Gastroesophageal sphincter (tissue), 4 donors: ENCODE data around the gene EPHB6. TPM values are rescaled to one million over a fixed set of nuclear protein-coding genes. Genes with fewer than 3 reads are reported as not detected.
A peak's percentile ranks its signal among the peaks of the same experiment; 100 is the strongest.

ENCODE experiments used
- ATAC-seq: fragments of 150-250 bp; one replicate; pipeline ENCODE4 v1.9.1; 2016; ENCODE audit warnings: mild to moderate bottlenecking, moderate library complexity
- H3K27ac ChIP-seq, 4 donors: fragments of 200-600 bp; sonication (generic) in 3 of 4; 1 replicate in 3 of 4; 2 replicates in 1 of 4; pipeline ENCODE4 v1.5.1; 2016 to 2019
- H3K27me3 ChIP-seq: fragments of 200-600 bp; sonication (generic); one replicate; pipeline ENCODE4 v1.5.1; 2019
- H3K36me3 ChIP-seq, 2 donors: fragments of 200-600 bp; sonication (generic); one replicate each; pipeline ENCODE4 v1.5.1; 2019; ENCODE audit warnings: control low read depth in 1 of 2
- H3K4me1 ChIP-seq, 3 donors: fragments of 200-600 bp; sonication (generic); 1 replicate in 2 of 3; 2 replicates in 1 of 3; pipeline ENCODE4 v1.5.1; 2016 to 2019; ENCODE audit warnings: control low read depth in 2 of 3
- H3K4me3 ChIP-seq, 2 donors: fragments of 200-600 bp; sonication (generic); one replicate each; pipeline ENCODE4 v1.5.1; 2019; ENCODE audit warnings: mild to moderate bottlenecking in 1 of 2, moderate library complexity in 1 of 2
- H3K9me3 ChIP-seq, 3 donors: fragments of 200-600 bp; sonication (generic); one replicate each; pipeline ENCODE4 v1.5.1; 2017 to 2019; ENCODE audit warnings: control low read depth in 2 of 3
- CTCF ChIP-seq, 4 experiments: fragments of 200-600 bp in 2 of 4; fragments of 450-650 bp in 2 of 4; sonication (generic) in 1 of 4; IDR thresholded peaks; one replicate each; pipeline ENCODE4 v1.5.1; 2017 to 2019; ENCODE audit warnings: antibody characterized with exemption in 4 of 4, mild to moderate bottlenecking in 2 of 4, moderate library complexity in 2 of 4
- EP300 ChIP-seq: sonication (generic); formaldehyde crosslinking; IDR thresholded peaks from one replicate; pipeline ENCODE4 v1.6.1; 2017; ENCODE audit warnings: antibody characterized with exemption, mild to moderate bottlenecking
- POLR2A ChIP-seq, 2 donors: fragments of 450-650 bp; IDR thresholded peaks; one replicate each; pipeline ENCODE4 v1.6.1; 2017; ENCODE audit warnings: antibody characterized with exemption in 2 of 2, mild to moderate bottlenecking in 2 of 2, moderate library complexity in 1 of 2
- POLR2AphosphoS5 ChIP-seq: sonication (generic); formaldehyde crosslinking; IDR thresholded peaks from one replicate; pipeline ENCODE4 v1.6.1; 2017; ENCODE audit warnings: antibody characterized with exemption
- WGBS, 2 donors: methylation state at CpG; one replicate each; pipeline ENCODE4 v1.1.5; 2018; ENCODE audit warnings: low coverage in 1 of 2; 5-methylcytosine and 5-hydroxymethylcytosine counted together
- total RNA-seq, 4 donors: library from RNA; depleted of rRNA; stranded (reverse); fragments of >200 nt; gene quantifications; one replicate each; pipeline ENCODE4 v1.1.0, GENCODE V29; 2016

EPHB6 gene
- total RNA-seq, 4 donors from 2014 or later = 6.0 to 22.1 (median 9.7) TPM

- no peak for ATAC-seq
Observed at GRCh38 chr7:142880876-142881505, 26.1 kb downstream of the EPHB6 start.

GRCh38 chr7:142881586-142882337, 26.9 kb downstream of the EPHB6 start:
- H3K4me3 ChIP-seq = no peak overlapping the region
- 67 to 71% methylated on average over 1 to 9 of the region's 9 CpGs for WGBS, 2 donors
- H3K9me3 ChIP-seq = no peaks in the 10 kb centered on the region
- no peaks in the 10 kb centered on the region for H3K36me3 ChIP-seq
- H3K27ac ChIP-seq = no peak overlapping the region
- no peak for ATAC-seq
- H3K4me1 ChIP-seq = no peaks in the 10 kb centered on the region
- H3K27me3 ChIP-seq = peaks cover 69% of the 10 kb centered on the region
- TF ChIP-seq EP300 (no peak), CTCF (IDR thresholded peaks at IDR 0.05) (no peak), POLR2AphosphoS5 (no peak), POLR2A (IDR thresholded peaks at IDR 0.05) (no peak)

More at GRCh38 chr7:142880876-142881505, 26.1 kb downstream of the EPHB6 start:
- peaks cover 70% of the 10 kb centered on the region for H3K27me3 ChIP-seq
- H3K36me3 ChIP-seq = no peaks in the 10 kb centered on the region
- H3K4me1 ChIP-seq = no peaks in the 10 kb centered on the region
- no peak overlapping the region for H3K4me3 ChIP-seq
- no peak overlapping the region for H3K27ac ChIP-seq
- H3K9me3 ChIP-seq = no peaks in the 10 kb centered on the region
- no peak for TF ChIP-seq POLR2AphosphoS5
- peak in 2 of 4 experiments; percentile 7 to 48 for TF ChIP-seq CTCF (IDR thresholded peaks at IDR 0.05)
- no peak for TF ChIP-seq EP300
- 36 to 42% methylated on average over 6 of the region's 8 CpGs for WGBS, 2 donors

GRCh38 chr7:142882338-142882678, 27.4 kb downstream of the EPHB6 start:
- Histone ChIP-seq H3K27ac (no peak overlapping the region), H3K9me3 (no peaks in the 10 kb centered on the region), H3K36me3 (no peaks in the 10 kb centered on the region), H3K4me1 (no peaks in the 10 kb centered on the region), H3K4me3 (no peak overlapping the region), H3K27me3 (peaks cover 64% of the 10 kb centered on the region)
- no peak for ATAC-seq
- no peak for TF ChIP-seq EP300
- TF ChIP-seq CTCF (IDR thresholded peaks at IDR 0.05) = no peak
- no peak for TF ChIP-seq POLR2A (IDR thresholded peaks at IDR 0.05)
- TF ChIP-seq POLR2AphosphoS5 = no peak
- 59 to 97% methylated on average over 3 to 5 of the region's 5 CpGs for WGBS, 2 donors

- no peak for ATAC-seq
- H3K36me3 ChIP-seq = no peaks in the 10 kb centered on the region
- WGBS, 2 donors = 79 to 88% methylated on average over 7 to 9 of the region's 10 CpGs
- H3K9me3 ChIP-seq = no peaks in the 10 kb centered on the region
- H3K4me1 ChIP-seq = no peaks in the 10 kb centered on the region
- TF ChIP-seq CTCF (IDR thresholded peaks at IDR 0.05) (no peak), POLR2A (IDR thresholded peaks at IDR 0.05) (no peak), EP300 (no peak), POLR2AphosphoS5 (no peak)
- no peak overlapping the region for H3K27ac ChIP-seq
- H3K27me3 ChIP-seq = peaks cover 56% of the 10 kb centered on the region
- no peak overlapping the region for H3K4me3 ChIP-seq
Observed at GRCh38 chr7:142883145-142883544, 28.3 kb downstream of the EPHB6 start.
